NCI-H1436 treated with DMSO at 0.1 percent for 48 hours (cell line): Measurements from ENCODE around the gene RNF144A.
"Not testable (repeated sequence)": the region's sequence is repeated elsewhere in the genome, so short reads cannot be mapped to it uniquely, and the experiment has no call there.

Experiments used
- DNase-seq: peaks from one replicate; lab custom pipeline; 2025; lab: John Stamatoyannopoulos, UW

Gene RNF144A

GRCh38 chr2:6972067-6972710 lies 55.0 kb downstream of the RNF144A start:
- DNase-seq = no peak

GRCh38 chr2:6973895-6974545 lies 56.8 kb downstream of the RNF144A start:
- DNase-seq = no peak

- no peak for DNase-seq
Measured at GRCh38 chr2:6975988-6976387, 58.8 kb downstream of the RNF144A start.

DNA sequence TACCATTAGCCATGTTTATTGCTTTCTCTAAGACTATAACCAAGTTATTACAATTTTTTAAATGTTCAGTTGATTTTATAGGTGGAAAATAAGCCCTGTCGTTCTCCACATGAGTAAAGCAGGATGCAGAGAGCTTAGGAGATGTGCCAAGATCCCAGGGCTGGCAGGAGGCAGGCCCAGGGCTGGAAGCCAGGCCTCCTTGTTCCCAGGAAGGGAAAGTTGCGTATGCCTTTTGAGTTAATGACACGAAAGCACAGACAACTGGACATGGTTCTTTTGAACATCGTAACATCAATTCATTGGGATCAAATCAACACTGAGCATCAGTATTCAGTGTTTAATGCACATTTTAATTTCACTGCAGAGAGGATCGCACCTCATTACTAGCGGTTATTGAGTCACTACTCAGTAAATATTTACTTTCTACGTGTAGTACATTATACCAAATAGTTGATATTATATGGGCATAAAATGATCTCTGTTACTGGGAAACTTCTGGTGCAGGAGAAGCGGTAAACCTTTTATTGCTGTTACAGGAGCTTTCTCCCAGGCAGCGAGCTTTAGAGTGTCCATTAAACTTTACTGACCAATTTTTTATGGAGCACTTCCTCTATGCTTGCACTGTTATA lies 60.0 kb downstream of the RNF144A start:
- no peak for DNase-seq

DNA sequence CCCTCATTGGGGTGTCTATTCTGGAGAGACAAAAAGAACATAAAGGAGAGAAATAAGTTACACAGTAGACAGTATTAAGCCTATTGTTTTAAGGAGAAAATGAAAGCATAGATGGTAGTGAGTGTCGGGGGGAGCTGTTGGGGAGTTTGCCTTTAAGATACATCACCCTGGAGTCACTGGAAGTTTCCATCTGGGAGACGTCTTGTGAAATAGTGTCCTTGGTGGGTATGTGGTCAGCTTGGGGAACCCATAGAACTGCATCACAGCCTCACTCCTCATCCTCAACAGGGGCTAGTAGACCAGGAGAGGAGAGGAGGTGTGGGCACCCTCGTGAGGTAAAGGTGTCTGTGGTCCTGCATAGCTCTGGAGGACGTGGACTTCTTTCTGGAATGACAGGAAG lies 60.6 kb downstream of the RNF144A start:
- DNase-seq = no peak

DNA sequence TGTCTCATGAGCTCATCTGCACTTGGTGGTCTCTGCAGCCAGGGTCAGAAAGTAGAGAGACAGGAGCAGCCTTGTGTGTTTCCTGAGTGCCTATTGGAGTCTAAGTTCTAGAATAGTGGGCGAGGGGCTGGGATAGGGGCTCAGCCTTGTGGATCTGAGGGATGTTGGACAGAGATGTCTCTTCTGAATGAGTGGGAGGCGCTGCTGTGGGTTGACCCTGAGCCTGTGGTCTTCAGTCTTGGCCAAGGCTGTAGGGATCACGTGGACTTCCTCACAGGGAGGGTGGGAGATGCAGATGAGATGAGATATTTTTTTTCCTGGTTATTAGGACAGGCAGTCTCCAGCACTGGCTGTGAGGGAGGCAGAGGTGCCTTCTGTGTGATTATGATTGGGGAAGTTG lies 61.8 kb downstream of the RNF144A start:
- no peak for DNase-seq

GRCh38 chr2:6982449-6982848 lies 65.2 kb downstream of the RNF144A start:
- no peak for DNase-seq

GRCh38 chr2:6982934-6983589 lies 65.8 kb downstream of the RNF144A start:
- no peak for DNase-seq

DNA sequence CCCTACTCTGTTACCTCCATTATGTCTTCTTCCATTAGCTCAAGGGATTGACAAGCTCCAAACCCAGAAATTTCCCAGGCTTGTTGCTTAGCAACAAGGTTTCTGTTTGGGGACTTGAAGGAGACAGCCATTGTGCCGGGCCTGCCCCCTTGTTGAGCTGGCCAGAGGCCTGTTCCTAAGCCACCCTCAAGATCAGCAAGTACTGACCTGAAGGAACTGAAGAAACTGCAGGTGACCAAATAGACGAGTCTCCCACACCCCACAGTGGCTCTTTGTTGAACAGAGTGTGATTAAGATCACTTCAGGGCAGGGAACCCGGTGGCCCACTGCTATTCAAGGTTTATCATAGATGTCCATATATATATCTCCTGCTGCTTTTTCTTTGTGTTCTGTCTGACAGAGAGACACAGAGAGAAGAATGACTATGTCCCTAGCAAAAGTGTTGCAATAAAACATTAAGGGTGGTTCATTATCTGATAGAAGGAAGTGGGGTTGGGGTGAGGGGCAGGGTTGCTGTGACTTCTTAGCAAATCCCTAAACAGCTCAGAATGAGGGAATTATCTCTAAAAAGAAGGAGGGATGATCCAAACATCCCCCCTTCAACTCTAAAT lies 69.2 kb downstream of the RNF144A start:
- no peak for DNase-seq

DNA sequence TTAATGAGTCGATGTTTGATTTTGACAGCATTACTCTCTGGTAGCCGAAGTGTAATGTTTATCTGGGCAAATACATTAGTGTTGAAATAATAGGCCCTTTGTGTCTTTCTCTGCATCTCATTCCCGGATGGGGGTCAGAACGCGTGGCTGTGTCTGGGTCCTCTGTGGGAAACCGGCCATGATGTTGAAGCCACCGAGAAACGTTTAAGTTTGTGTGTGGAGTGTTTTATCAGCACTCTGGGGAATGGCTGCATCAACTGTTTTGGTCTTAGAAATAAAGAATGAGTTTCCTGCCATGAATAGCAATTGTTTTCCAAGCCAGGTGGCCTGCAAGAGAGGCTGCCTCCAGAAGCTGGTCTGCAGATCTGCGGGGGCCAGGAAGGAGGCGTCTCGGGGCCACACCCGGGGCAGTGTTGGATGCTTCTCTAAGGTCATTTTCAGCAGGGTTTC lies 69.7 kb downstream of the RNF144A start:
- no peak for DNase-seq

- DNase-seq = no peak
Measured at GRCh38 chr2:6990871-6991270, 73.7 kb downstream of the RNF144A start.

GRCh38 chr2:6992794-6993228 lies 75.6 kb downstream of the RNF144A start:
- DNase-seq = no peak

GRCh38 chr2:6993229-6993640 lies 76.0 kb downstream of the RNF144A start:
- no peak for DNase-seq

- no peak for DNase-seq
Measured at GRCh38 chr2:6993936-6994335, 76.7 kb downstream of the RNF144A start.

DNA sequence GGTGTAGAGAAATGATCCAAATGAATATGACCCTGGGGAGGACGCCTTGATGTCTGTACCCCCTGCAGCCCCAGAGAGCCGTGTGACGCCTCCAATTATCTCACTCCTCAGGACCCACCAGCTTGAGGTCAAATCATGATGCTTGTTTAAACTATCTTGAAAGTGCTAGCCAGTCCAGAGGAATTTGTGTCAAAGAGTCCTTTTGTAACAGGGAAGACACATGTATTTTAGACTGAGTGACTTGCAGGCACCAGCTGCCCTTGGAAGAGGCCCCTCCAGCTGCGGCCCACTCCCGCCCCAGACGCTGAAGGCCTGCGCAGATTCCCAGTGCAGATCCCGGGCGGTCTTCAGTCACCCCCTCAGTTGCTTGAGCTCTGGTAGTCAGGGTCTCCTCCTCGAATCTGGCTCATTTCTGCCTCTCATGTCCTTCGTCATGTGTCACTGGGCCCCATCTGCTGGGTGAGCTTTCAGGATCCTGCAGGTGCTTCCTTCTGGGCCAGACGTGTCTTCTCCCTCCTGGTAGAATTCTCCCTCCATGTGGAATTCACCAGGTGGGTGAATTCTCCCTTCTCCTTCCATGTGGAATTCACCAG lies 77.4 kb downstream of the RNF144A start:
- no peak for DNase-seq

DNA sequence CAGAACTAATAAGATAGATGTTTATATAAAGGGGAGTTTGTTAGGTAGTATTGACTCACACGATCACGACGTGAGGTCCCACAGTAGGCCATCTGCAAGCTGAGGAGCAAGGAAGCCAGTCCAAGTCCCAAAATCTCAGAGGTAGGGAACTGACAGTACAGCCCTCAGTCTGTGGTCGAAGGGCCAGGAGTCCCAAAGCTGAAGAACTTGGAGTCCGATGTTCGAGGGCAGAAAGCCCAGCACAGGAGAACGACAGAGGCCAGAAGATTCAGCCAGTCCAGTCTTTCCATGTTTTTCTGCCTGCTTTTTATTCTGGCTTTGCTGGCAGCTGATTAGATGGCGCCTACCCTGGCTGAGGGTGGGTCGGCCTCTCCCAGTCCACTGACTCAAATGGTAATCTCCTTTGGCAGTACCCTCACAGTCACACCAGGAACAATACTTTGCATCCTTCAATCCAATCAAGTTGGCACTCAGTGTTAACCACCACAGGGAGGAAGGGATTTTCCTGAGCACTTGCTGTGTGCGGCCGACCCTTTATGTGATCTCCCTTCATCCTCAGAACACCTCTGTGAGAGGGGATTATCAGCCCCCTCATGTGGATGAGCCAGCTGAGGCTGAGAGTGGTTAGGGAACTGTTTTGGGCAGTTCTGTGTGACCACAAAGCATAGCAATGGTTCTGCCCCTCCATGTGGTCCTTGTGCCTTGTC lies 78.3 kb downstream of the RNF144A start:
- no peak for DNase-seq

DNA sequence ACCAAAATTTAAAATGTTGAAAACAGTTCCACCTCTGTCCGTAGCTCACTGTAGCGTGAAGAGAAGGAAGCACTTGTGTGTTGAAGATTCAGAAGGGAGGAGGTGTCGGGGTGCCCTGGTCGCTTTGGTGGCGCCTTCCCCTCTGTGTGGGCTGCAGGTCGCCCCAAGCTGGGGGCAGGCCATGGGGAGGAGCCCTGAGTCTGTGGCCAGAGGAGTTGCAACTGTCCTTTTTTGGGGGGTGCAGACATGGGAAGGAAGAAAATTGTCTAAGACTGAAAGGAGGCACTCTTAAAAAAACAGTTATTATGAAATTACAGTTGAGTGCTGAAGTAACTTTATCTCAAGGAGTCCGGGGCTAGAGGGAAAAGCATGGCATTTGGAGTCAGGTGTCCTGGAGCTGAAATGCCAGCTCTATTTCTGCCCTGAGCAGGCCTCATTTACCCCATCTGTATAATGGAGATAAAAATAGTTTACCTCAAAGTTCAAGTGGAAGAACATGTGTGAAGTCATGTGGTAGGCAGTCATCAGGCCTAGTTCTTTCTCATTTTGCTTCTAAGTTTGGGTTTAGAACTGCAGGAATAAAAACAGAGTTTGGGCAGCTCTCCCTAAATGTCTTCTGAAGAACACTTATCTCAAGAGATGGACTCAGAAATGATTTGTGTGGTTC lies 82.1 kb downstream of the RNF144A start:
- DNase-seq = no peak

DNA sequence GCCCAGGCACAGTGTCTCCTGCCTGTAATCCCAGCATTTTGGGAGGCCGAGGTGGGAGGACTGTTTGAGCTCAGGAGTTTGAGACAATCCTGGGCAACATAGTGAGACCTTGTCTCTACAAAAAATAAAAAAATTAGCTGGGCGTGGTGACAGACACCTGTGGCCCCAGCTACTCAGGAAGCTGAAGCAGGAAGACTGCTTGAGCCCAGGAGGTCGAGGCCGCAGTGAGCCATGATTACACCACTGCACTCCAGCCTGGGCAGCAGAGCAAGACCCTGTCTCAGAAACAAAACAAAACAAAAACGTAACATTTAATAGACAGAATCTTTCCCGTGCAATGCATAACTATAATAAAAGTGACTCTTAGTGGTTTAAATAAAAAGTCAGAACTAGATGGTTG lies 84.2 kb downstream of the RNF144A start:
- DNase-seq = not testable (repeated sequence)

DNA sequence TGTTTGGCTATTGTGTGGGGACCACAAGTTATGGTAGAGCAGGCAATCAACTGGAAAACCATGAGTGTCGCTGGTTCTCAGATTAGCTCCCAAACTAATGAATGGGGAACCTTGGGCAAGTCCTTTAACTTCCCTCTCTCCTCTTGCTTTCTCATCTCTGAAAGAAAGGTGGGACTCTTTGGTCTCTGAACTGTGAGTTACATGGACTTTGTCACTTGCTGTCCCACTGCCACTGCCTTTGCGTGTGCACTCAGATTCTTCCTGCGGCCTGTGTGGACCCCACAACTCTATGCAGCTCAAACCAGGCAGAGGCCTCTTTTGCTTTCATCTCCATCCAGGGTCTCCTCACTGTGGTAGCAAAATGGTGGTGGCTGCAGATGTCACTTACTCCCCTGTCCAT lies 86.7 kb downstream of the RNF144A start:
- no peak for DNase-seq

DNA sequence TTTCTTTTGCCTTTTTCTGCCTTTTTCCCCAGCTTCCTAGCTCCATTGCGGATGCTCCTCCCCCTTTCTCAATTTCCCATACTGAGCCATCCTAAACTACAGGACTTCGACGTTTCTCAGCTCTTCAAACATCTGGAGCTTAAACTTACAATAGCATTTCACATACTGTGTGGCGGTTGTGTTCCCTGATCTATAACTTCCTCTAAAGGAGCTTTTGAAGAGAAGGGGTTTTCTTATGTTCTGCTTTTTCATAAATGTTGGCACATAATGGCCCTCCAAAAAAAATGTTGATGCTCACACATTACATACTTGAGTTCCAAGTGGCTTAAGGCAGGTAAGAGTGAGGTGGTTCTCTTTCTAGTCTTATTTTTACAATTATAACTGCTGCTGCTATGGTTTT lies 87.4 kb downstream of the RNF144A start:
- DNase-seq = no peak

DNA sequence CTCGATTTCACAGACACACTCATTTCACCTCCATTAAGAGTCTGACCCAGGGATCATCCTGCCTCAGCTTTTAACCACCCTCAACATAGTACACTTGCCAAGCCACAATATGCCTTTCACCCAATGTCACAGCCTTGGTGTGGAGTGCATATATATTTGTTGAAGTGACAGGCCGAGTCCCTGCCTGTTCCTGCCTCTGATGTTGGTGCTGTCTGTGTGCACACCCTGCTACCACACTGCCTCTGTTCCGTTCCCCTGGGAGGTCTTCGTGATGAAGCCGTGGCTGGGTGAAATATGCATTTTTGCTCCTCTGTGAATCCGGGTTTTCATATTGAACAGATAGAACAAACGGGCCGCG lies 90.3 kb downstream of the RNF144A start:
- no peak for DNase-seq
